ENCODE measurements around the gene CEP85. TPM values are rescaled to one million over a fixed set of nuclear protein-coding genes. Genes with fewer than 3 reads are reported as not detected.
"Not testable (repeated sequence)": the region's sequence is repeated elsewhere in the genome, so short reads cannot be mapped to it uniquely, and the experiment has no call there.

The CEP85 gene
- total RNA-seq, 3 donors from 2014 or later = 10.7 to 15.9 (median 15.6) TPM

GRCh38 chr1:26307363-26307781 lies 73.4 kb downstream of the CEP85 start:
- no peak overlapping the region for H3K4me3 ChIP-seq
- DNase-seq (no peak), ATAC-seq (peak; percentile 1)
- peaks cover 6% of the 10 kb centered on the region for H3K4me1 ChIP-seq (ENCODE audit: low read depth)
- no peaks in the 10 kb centered on the region for H3K36me3 ChIP-seq (ENCODE audit: low read depth)
- TF ChIP-seq, protein P1, sequence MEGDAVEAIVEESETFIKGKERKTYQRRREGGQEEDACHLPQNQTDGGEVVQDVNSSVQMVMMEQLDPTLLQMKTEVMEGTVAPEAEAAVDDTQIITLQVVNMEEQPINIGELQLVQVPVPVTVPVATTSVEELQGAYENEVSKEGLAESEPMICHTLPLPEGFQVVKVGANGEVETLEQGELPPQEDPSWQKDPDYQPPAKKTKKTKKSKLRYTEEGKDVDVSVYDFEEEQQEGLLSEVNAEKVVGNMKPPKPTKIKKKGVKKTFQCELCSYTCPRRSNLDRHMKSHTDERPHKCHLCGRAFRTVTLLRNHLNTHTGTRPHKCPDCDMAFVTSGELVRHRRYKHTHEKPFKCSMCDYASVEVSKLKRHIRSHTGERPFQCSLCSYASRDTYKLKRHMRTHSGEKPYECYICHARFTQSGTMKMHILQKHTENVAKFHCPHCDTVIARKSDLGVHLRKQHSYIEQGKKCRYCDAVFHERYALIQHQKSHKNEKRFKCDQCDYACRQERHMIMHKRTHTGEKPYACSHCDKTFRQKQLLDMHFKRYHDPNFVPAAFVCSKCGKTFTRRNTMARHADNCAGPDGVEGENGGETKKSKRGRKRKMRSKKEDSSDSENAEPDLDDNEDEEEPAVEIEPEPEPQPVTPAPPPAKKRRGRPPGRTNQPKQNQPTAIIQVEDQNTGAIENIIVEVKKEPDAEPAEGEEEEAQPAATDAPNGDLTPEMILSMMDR (IDR thresholded peaks at IDR 0.05) = no peak
- no peaks in the 10 kb centered on the region for H3K9me3 ChIP-seq
- intact Hi-C loops (cut with DNase I, micrococcal nuclease) = no loop called here

GRCh38 chr1:26307966-26308899 lies 74.2 kb downstream of the CEP85 start:
- intact Hi-C loops (cut with DNase I, micrococcal nuclease); DNase-seq; H3K9me3 ChIP-seq; H3K4me3 ChIP-seq; H3K4me1 ChIP-seq (ENCODE audit: low read depth); ATAC-seq; H3K36me3 ChIP-seq (ENCODE audit: low read depth): not testable (repeated sequence)

- H3K4me1 ChIP-seq (ENCODE audit: low read depth) = peaks cover 2% of the 10 kb centered on the region
- no peak overlapping the region for H3K4me3 ChIP-seq
- intact Hi-C loops (cut with DNase I, micrococcal nuclease) = no loop called here
- no peaks in the 10 kb centered on the region for H3K9me3 ChIP-seq
- TF ChIP-seq, protein P1 (IDR thresholded peaks at IDR 0.05) = no peak
- DNase-seq = no peak
- no peak for ATAC-seq
- no peaks in the 10 kb centered on the region for H3K36me3 ChIP-seq (ENCODE audit: low read depth)
Measured at GRCh38 chr1:26314501-26314900, 80.5 kb downstream of the CEP85 start.

DNA sequence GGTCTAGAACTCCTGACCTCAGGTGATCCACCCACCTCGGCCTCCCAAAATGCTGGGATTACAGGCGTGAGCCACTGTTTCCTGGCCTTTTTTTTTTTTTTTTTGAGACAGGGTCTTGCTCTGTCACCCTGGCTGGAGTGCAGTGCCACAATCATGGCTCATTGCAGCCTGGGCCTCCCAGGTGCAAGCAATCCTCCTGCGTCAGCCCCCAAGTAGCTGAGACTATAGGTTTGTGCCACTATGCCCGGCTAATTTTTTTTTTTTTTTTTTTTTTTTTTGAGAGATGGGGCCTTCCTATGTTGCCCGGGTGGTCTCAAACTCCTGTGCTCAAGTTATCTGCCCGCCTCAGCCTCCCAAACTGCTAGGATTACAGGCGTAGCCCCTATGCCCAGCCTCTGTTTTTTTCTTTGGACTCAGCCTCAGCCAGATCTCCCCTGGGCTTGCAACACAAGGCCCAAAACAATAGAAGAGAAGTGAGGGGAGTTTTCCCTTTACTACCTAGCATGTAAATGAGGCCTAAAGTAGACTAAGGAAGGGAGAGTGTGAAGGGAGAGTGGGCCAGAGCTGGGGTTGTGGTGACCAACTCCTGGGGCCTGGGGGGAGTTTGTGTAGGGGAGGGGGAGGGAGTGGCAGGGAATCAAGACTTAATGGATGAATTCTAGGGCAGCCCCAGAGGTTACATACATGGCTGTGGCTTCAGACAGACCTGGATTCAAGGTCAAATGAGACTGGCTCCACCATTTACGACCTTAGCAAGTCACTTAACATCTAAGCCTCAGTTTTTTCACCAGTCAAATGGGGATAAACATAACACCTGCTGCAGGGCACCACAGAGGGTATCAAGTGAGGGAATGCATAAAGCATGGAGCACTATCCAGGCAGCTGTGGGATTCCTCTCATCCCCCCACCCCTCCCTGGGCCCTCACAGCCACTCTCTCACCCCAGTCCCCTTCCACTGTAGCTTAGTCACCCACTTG lies 82.2 kb downstream of the CEP85 start:
- TF ChIP-seq, protein P1 (IDR thresholded peaks at IDR 0.05) = no peak
- ATAC-seq = no peak
- no peaks in the 10 kb centered on the region for H3K9me3 ChIP-seq
- no peaks in the 10 kb centered on the region for H3K36me3 ChIP-seq (ENCODE audit: low read depth)
- intact Hi-C loops (cut with DNase I, micrococcal nuclease) = no loop called here
- DNase-seq = no peak
- no peak overlapping the region for H3K4me3 ChIP-seq
- peaks cover 3% of the 10 kb centered on the region for H3K4me1 ChIP-seq (ENCODE audit: low read depth)

DNA sequence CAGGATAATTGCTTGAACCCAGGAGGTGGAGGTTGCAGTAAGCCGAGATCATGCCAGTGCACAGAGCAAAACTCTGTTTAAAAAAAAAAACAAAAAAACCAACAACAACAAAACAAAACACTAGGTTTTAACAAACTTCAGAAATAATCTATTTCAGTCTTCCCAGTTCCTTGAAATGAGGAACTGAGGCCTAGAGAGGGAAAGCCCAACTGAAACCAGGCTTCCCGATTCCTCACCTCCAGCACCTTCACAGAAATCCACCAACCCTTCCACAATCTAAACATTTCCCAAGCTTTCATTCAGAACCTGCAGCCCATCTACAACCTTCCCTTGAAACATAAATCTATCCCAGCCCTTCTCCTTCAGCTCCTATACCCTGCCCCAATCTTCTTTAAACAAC lies 83.1 kb downstream of the CEP85 start:
- DNase-seq (no peak), ATAC-seq (no peak)
- TF ChIP-seq, protein P1 (IDR thresholded peaks at IDR 0.05) = no peak
- Histone ChIP-seq H3K9me3 (no peaks in the 10 kb centered on the region), H3K4me3 (no peak overlapping the region), H3K36me3 (ENCODE audit: low read depth) (no peaks in the 10 kb centered on the region), H3K4me1 (ENCODE audit: low read depth) (peaks cover 7% of the 10 kb centered on the region)
- intact Hi-C loops (cut with DNase I, micrococcal nuclease) = no loop called here

Measured in mucosa of descending colon (tissue), 3 donors.